Lung (tissue), 12 donors: ENCODE measurements around the gene TNPO1. TPM values are rescaled to one million over a fixed set of nuclear protein-coding genes. Genes with fewer than 3 reads are reported as not detected.

Experiments used
- ATAC-seq: fragments of 200-7000 bp; cut with Tn5 transposase; one replicate; pipeline ENCODE4 v1.9.1; 2020; ENCODE audit warnings: moderate number of reproducible peaks; ENCODE audit not compliant: insufficient read depth, low FRiP score
- DNase-seq, 3 donors: peaks; one replicate each; pipeline ENCODE4 v3.0.0-alpha.2; 2013 to 2017
- H3K27ac ChIP-seq, 2 donors: one replicate each; pipeline ENCODE4 v1.5.1; 2013; ENCODE audit warnings: mild to moderate bottlenecking in 2 of 2, moderate library complexity in 2 of 2, control low read depth in 1 of 2, inconsistent platforms in 1 of 2, low read depth in 1 of 2, low read length in 1 of 2
- H3K27me3 ChIP-seq, 3 donors: one replicate each; pipeline ENCODE4 v1.5.1; 2013; ENCODE audit warnings: low read length in 2 of 3; ENCODE audit not compliant: control insufficient read depth in 3 of 3, insufficient read depth in 3 of 3
- H3K36me3 ChIP-seq, 4 donors: one replicate each; pipeline ENCODE4 v1.5.1; 2013; ENCODE audit warnings: low read length in 4 of 4, mild to moderate bottlenecking in 1 of 4, moderate library complexity in 1 of 4; ENCODE audit not compliant: control insufficient read depth in 4 of 4, insufficient read depth in 4 of 4
- H3K4me1 ChIP-seq, 5 donors: one replicate each; pipeline ENCODE4 v1.5.1; 2013; ENCODE audit warnings: low read length in 5 of 5, mild to moderate bottlenecking in 2 of 5, moderate library complexity in 1 of 5; ENCODE audit not compliant: control insufficient read depth in 5 of 5, insufficient read depth in 5 of 5
- H3K4me3 ChIP-seq: one replicate; pipeline ENCODE4 v1.5.1; 2013; ENCODE audit warnings: mild to moderate bottlenecking, control low read depth, moderate library complexity
- H3K9ac ChIP-seq, 2 donors: one replicate each; pipeline ENCODE4 v1.5.1; 2013; ENCODE audit warnings: low read length in 2 of 2, control low read depth in 1 of 2; ENCODE audit not compliant: insufficient read depth in 1 of 2
- H3K9me3 ChIP-seq, 4 donors: one replicate each; pipeline ENCODE4 v1.5.1; 2013; ENCODE audit warnings: low read length in 3 of 4, mild to moderate bottlenecking in 1 of 4, moderate library complexity in 1 of 4; ENCODE audit not compliant: control insufficient read depth in 4 of 4, insufficient read depth in 3 of 4
- WGBS, 2 donors: extraction: QIAGEN DNeasy Blood & Tissue Kit; methylation state at CpG; one replicate each; pipeline ENCODE4 v1.1.7; 2013; 5-methylcytosine and 5-hydroxymethylcytosine counted together
- polyA plus RNA-seq, 2 donors: library from polyadenylated mRNA; stranded (reverse); fragments of 200-250 nt; gene quantifications; one replicate each; pipeline ENCODE4 v1.2.1, GENCODE V29; 2013
- total RNA-seq, 2 donors: library from RNA; depleted of rRNA in 1 of 2; stranded (reverse); fragments of >200 nt in 1 of 2; gene quantifications; one replicate each; pipeline ENCODE4 v1.2.1, GENCODE V29; 2014 to 2021
- TF ChIP-seq, protein P1 (sequence below): IDR thresholded peaks from 2 replicates; pipeline ENCODE4 v1.5.1; 2012; ENCODE audit warnings: mild to moderate bottlenecking; ENCODE audit errors: control extremely low read depth, extremely low read depth
- donor health status: control.
- donor health status: control.
- donor health status: Bipolar disorder and iron deficiency.
- donor health status: healthy.
- donor health status: DM: yes; HTN: yes; CAD: no.

The TNPO1 gene
- total and polyA plus RNA-seq, 4 donors, result 9.4 to 122 (median 50.8) TPM

DNA sequence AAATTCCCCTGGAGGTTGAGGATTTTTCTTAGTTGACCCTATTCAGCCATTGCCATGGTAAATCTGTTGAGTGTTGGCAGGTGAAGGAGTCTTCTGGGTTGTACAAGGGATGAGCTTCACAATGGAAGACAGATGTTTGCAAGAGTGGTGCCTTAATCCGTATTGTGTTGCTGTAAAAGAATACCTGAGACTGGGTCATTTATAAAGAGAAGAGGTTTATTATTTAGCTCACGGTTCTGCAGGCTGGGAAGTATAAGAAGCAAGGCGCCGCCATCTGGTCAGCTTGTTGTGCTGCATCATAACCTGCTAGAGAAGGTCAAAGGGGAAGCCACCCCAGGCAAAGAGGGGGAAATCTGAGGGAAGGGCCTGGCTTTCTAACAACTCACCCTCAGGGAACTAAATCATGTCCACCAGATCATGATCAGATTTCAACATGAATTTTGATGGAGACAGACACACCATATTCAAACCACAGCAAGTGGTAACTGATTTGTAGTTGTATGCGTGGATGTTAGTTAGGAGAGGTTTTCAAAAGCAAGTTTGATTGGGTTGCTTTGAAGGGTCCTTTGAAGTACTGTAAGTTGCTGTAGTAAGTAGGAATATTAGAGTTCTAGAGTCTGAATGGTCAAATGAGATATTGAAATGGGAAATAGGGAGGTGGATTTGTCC lies 2.5 kb downstream of the TNPO1 start:
- Histone ChIP-seq H3K9me3 (no peaks in the 10 kb centered on the region), H3K4me3 (no peak overlapping the region), H3K27ac (no peak overlapping the region), H3K4me1 (peaks cover 0 to 24% (median 10%) of the 10 kb centered on the region in 5 donors), H3K9ac (no peak overlapping the region), H3K36me3 (peaks cover 0 to 8% (median 0%) of the 10 kb centered on the region in 4 donors), H3K27me3 (no peaks in the 10 kb centered on the region)
- 36 to 40% methylated on average over 5 of the region's 5 CpGs for WGBS, 2 donors
- DNase-seq, result peak; percentile 60 to 74 (median 72)
- TF ChIP-seq, protein P1, sequence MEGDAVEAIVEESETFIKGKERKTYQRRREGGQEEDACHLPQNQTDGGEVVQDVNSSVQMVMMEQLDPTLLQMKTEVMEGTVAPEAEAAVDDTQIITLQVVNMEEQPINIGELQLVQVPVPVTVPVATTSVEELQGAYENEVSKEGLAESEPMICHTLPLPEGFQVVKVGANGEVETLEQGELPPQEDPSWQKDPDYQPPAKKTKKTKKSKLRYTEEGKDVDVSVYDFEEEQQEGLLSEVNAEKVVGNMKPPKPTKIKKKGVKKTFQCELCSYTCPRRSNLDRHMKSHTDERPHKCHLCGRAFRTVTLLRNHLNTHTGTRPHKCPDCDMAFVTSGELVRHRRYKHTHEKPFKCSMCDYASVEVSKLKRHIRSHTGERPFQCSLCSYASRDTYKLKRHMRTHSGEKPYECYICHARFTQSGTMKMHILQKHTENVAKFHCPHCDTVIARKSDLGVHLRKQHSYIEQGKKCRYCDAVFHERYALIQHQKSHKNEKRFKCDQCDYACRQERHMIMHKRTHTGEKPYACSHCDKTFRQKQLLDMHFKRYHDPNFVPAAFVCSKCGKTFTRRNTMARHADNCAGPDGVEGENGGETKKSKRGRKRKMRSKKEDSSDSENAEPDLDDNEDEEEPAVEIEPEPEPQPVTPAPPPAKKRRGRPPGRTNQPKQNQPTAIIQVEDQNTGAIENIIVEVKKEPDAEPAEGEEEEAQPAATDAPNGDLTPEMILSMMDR, result peak; percentile 50
- no peak for ATAC-seq

DNA sequence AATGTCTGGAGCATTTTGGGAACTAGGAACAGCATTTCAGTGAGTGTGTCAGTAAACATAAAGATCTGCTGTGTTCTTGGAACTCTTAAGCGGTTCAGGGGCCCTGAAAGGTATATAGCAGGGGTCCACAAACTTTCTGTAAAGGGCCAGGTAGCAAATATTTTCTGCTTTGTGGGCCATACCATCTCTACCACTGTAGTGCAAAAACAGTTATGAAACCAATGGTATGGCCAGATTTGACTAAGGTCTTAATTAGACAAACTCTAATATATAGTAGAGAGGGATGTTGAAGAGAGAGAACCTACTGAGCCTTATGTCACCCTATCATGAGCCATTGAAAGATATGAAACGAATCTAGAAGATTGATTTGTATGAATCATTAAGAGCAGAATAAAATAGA lies 5.3 kb downstream of the TNPO1 start:
- peaks cover 0 to 14% (median under 1%) of the 10 kb centered on the region in 4 donors for H3K36me3 ChIP-seq
- no peak overlapping the region for H3K4me3 ChIP-seq
- TF ChIP-seq, protein P1, result no peak
- H3K9ac ChIP-seq, result no peak overlapping the region
- ATAC-seq, result no peak
- WGBS, 2 donors, result 93% methylated on average over 2 of the region's 2 CpGs
- DNase-seq, result no peak
- no peak overlapping the region for H3K27ac ChIP-seq
- no peaks in the 10 kb centered on the region for H3K27me3 ChIP-seq
- no peaks in the 10 kb centered on the region for H3K9me3 ChIP-seq
- H3K4me1 ChIP-seq, result peaks cover 0 to 19% (median 10%) of the 10 kb centered on the region in 5 donors

DNA sequence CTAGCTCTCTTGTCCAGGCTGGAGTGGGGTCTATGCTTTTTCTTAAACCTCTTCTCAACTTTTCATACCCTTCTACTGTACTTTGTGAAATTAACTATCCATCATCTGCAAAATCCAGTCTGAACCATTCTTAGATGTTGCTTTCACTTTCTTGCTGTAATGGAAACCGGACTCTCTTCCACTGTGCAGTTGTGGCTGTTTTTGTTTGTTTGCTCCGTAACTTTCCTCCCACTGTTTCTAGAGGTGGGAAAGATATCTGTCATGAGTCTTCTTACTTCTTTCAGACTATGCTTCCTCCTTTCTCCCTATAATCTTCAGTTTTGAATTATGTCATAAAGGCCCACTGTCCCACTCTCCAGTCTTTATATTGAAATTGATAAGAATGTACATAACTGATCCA lies 6.5 kb downstream of the TNPO1 start:
- H3K27me3 ChIP-seq, result no peaks in the 10 kb centered on the region
- WGBS, 2 donors, result 55 to 74% methylated on average over 2 of the region's 2 CpGs
- H3K9ac ChIP-seq, result no peak overlapping the region
- no peak for ATAC-seq
- no peaks in the 10 kb centered on the region for H3K9me3 ChIP-seq
- peaks cover 0 to 8% (median under 1%) of the 10 kb centered on the region in 4 donors for H3K36me3 ChIP-seq
- DNase-seq, result no peak
- H3K4me3 ChIP-seq, result no peak overlapping the region
- H3K27ac ChIP-seq, result no peak overlapping the region
- TF ChIP-seq, protein P1, result no peak
- peaks cover 0 to 19% (median 10%) of the 10 kb centered on the region in 5 donors for H3K4me1 ChIP-seq
